ENCODE results near the gene ZNF496.
A peak's percentile ranks its signal among the peaks of the same experiment; 100 is the strongest.
"Not testable (repeated sequence)": the region's sequence is repeated elsewhere in the genome, so short reads cannot be mapped to it uniquely, and the experiment has no call there.

The ZNF496 gene

GRCh38 chr1:247358920-247359319 lies 27.3 kb upstream of the ZNF496 start:
- DNase-seq: peak; percentile 94

DNA sequence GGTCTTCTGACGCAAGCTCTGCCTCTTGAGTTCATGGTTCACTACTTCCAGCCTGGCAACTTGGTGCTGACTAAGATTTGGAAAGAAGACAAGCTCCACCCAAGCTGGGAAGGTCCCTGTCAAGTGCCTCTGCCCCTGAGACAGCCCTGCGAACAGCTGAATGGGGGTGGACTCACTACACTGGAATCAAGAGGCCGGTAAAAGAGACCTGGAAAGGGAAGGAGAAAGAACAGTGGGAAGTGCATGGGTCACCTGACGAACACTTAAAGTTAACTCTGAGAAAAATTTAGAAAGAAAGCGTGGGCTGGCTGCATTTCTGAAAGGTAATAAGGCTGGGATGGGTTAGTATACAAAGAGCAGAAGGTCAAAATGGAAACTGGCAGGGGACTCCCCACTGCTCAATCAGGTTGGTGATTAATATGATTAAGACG lies 26.1 kb upstream of the ZNF496 start:
- DNase-seq: no peak

DNA sequence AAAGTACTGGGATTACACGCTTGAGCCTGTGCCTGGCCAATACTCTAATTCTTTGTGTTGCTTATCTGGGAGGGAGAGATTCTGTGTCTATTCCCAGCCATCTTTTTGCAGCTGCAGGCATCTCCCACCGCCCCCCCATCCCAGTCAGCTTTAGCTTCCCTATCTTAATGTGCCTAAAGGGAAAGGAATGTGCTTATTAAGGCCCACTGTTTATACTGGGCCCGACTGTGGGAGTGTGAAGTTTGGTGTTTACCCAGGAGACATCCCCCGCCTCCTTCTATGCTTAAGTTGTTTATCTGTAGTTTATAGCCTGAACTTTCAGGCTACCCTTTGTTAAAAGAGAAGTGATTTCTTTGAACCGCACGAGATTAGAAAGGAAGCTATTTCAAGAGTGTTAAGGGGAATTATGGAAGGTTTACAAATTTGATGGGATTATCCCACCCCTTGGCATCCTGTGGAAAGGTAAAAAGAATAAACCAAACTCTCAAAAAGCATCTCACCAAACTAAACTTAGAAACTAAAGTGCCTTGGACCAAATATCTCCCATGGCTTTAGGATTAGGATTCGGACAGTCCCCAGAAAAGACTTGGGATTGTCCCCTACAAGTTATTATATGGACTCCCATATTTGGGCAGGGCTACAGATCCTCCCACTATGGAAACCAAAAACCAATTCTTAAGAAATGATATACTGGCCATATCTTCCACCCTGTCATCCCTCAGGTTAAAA lies 25.5 kb upstream of the ZNF496 start:
- peak; percentile 9 for DNase-seq

DNA sequence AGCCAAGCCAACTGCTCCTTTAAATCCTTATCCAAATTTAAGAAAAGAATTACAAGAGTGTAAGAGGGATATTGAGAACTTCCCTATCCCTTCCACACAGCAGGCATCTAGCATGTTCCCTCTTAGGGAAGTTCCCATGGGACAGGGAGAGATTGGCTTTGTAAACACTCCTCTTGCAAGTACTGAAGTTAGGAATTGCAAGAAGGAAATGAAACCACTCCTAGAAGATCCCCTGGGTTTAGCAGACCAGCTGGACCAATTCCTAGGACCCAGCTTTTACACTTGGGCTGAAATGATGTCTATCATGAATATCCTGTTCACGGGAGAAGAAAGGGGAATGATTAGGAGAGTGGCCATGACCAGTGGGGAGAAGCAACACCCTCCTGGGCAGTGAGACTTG lies 23.5 kb upstream of the ZNF496 start:
- not testable (repeated sequence) for DNase-seq

DNA sequence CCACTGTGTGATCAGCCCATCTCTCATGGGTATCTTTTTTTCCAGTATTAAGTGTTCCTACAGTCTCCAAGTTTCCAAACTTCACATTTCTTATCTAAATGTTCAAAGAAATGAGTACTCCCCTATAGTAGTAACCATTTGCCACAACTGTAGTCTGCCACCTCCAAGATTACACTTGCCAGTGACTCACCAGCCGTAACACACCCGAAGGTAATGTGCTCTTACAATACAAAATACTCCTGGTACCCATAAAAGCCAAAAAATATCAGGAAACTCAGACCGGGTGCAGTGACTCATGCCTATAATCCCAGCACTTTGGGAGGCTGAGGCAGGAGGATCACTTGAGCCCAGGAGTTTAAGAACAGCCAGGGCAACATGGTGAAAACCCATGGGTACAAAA lies 20.5 kb upstream of the ZNF496 start:
- DNase-seq: no peak

GRCh38 chr1:247350587-247350986 lies 18.9 kb upstream of the ZNF496 start:
- DNase-seq: no peak

GRCh38 chr1:247347477-247348222 lies 16.0 kb upstream of the ZNF496 start:
- DNase-seq: peak; percentile 26

GRCh38 chr1:247345881-247346280 lies 14.2 kb upstream of the ZNF496 start:
- no peak for DNase-seq

- no peak for DNase-seq
Measured at GRCh38 chr1:247343801-247344200, 12.1 kb upstream of the ZNF496 start.

DNA sequence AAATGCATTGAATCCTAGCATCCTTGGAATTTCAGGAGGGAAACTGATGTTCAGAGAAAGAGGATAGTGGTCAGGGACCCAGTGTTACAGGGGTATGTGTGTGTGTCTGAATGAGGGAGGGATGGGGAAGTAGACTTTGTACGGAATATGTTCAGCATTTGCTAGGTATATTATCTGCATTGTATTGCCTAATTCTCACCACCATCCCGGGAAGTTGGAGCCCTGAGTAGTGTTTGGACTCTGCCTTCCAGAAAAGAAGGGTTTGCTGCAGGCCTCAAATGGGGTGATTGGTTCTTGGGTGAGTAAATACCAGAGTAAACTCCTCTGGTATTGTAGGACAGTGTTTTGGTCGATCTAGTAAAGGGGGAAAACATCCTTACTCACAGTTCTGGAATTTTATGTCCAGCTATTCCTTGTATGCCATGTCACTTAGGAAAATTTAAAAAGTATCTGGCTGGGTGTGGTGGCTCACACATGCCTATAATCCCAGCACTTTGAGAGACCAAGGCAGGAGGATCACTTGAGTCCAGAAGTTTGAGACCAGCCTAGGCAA lies 7.1 kb upstream of the ZNF496 start:
- no peak for DNase-seq

GRCh38 chr1:247337961-247338360 lies 6.3 kb upstream of the ZNF496 start:
- peak; percentile 54 for DNase-seq

DNA sequence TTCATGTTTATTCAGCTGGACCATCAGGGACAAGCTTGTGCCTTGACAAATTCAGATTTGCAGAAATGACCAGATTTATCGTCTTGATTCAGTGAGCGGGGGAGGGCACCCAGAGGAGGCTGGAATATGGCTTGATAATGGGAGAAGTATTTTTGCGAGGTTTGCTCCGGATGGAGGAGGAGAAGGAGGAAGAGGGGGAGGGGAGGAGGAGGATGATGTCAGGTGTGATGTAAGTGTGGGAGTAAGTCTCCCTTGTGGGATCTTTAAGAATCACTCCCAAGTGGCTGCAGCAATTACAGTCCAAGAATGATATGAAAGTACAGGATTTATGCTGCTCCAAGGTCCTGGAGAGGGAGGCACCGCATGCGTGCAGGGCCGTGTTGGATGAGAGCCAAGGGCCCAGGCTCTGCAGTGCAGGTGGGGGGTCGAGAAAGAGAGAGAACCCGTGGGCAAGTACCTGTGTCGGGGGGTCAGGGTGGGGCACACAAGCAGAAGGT lies 5.6 kb upstream of the ZNF496 start:
- DNase-seq: no peak

DNA sequence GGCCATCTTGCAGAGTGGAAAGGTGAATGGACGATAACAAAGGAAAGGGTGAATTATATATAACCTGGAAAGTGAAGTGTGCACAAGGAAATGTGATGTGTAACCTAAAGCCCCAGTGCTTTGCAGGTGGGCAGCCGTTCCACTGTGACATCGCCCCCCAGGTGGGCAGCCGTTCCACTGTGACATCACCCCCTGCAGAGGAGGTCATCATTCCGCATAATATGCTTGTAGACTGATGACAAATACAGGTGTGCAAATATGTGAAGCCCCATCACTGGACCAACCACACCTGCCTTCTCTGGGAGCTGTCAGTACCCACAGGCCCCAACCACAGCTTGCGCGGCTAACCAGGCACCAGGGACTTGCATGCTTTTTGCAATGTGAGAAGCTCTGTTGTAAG lies 4.7 kb upstream of the ZNF496 start:
- DNase-seq: no peak

DNA sequence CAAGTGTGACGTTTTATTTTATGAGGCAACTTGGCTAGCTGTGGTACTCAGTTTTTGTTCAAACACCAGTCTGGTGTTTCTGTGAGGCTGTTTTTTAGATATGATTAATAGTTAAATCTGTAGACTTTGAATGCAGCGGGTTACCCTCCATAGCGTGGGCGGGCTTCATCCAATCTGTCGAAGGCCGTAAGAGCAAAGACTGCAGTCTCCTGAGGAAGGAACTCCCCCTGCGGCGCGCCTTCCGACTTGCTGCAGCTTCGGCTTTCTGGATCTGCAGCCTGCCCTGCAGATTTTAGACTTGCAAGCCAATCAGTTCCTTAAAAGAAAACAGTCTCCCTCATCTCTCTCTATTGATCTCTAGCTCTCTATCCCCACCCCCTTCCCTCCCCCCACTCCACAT lies 4.2 kb upstream of the ZNF496 start:
- DNase-seq: no peak

GRCh38 chr1:247334378-247335133 lies 2.9 kb upstream of the ZNF496 start:
- no peak for DNase-seq

DNA sequence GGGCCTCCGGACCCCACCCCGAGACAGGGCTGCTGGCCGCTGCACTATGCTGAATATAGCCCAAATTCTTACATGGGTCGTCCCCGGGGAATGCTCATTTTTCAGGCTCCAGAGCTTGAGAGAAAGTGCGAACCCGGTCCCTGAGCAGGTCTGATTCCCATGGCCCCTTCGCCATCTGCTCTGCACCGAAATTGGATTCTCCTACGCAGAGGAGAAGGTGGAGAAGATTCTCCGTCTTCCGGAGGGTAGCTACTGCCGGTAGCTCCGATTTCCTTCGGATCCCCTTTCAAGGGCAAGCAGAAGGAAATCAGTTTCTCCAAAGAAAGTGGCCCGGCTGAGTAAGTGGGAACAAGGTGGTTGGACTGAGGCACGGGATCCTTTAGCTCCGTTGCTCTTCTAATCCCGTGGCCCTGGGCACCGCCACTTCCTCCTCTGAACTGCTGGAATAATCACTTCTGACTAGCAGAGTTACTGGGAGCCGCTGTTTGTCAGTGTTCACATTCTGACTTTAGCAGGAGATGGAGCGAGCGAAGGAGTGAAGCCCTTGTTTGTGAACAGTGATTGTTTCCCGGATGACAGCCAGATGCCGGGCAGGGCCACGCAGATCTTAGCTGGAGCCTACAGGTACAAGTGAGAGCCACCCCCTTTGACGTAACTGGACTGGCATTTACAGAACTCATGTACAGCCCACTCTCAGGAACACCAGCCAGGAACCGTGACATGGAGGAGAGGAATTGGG lies 1.1 kb upstream of the ZNF496 start:
- DNase-seq: peak; percentile 11

DNA sequence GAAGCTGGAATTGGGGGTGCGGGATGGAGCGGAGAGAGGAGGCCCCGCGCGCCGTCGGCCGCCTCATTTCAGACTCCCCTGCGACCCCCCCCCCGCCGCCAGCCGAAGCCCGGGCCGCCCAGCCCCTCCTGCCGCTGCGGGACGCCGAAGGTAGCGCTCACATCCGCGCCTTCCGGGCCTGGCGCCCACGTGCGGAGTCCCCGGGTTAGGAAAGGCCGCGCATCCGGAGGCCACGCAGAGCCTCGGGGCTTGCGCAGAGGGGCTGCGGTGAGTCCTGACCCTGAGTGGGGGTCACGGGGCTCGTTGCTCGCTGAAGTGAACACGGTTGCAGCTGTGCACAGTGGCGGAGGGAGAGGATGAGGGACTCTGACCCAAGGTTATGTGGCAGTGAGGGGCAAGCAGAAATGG lies 552 bp upstream of the ZNF496 start:
- DNase-seq: peak; percentile 10

DNA sequence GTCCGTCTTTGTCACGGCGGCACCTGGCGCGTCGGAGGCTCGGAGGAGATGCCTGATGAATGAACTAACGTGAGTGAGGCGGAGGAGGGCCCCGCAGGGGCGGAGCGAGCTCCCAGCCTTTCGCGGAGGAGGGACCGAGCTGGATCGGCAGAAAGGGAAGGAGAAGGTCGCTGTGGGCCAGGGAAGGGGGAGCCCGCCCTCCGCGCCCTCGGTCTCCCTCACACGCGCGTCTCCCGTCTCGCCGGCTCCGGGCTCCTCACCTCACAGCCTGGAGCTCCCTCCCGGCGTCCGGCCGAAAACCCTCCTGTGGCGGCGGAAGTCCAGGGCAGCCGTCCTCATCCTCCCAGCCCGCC lies 519 bp downstream of the ZNF496 start:
- DNase-seq: peak; percentile 49

DNA sequence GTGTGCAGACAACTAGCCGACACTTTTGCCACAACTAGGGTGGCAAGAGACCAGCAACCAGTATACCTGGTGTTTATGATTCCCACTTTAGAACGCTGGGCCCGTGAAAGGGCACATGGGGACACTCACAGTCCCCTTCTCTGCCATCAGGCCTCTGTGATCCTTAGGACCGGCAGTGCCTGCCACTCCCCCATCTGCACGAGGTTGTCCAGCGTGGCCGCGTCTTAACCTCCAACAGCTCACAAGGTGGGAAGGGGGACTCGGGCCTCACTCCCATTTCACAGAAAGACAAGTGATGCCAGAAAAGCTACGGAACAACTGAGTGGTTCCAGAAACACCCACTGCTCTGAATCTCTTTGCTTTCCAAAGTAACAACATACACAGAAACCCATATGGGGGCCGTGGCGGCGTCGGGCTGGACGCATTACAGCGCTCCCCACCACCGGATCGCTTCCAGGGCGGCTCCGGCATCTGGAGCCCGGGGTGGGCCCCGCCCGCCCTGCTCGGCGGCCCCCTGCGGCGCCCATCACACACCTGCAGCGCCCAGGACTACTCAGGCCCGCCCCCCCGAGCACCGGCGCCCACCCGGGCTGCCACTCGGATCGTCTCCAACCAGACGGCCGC lies 1.0 kb downstream of the ZNF496 start:
- DNase-seq: no peak

DNA sequence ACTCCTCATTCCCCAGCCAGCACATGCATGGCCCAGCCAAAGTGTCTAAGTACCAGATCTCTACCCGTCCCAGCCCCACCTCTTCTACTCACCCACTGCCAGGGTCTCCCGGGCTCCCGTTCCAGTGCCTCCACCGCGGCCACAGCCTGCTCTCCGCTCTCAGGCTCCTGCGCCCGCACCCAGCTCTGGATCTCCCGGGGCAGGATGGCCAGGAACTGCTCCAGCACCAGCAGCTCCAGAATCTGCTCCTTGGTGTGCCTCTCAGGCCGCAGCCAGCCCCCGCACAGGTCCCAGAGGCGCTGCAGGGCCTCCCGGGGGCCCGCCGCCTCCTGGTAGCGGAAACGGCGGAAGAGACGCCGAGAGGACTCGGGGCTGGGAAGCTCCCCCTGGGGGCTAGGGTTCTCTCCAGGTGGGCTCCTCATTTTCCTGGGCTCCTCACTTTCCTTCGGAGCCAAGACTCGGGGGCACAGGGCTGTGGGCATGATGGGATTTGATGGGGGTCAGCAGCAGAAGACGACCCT lies 2.5 kb downstream of the ZNF496 start:
- no peak for DNase-seq

DNA sequence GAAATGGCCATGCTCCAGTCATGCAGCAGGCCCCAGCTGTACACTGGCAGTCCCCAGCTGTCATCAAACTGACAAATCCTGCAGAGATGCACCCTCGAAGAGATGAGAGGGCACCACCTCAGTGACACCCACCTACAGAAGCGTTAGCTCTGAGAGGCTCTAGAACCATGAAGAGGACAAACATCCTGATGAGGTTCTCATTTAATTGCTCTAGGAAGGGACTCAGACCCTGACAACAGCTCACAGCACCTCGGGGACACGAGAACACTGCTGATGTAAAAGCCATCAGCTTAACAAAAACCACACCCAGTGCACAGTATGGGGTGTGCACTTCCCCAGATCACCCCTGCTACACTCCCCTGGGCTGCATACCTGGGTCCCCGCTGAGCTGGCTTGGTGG lies 3.4 kb downstream of the ZNF496 start:
- no peak for DNase-seq

Measured in MV-4-11 (cell line).